ENCODE measurements around the gene HECTD4.

DNA sequence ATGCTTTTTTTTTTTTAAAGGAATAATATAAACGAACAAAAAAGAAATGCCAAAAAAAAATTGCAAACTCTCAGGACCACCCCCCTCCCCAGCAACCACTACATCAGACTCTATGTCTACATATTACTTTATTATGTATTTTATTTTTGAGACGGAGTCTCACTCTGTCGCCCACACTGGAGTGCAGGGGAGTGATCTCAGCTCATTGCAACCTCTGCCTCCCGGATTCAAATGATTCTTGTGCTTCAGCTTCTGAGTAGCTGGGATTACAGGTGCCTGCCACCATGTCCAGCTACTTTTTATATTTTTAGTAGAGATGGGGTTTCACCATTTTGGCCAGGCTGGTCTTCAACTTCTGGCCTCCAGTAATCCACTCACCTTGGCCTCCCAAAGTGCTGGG, 22.9 kb downstream of the HECTD4 start:
- TF ChIP-seq, protein P1, sequence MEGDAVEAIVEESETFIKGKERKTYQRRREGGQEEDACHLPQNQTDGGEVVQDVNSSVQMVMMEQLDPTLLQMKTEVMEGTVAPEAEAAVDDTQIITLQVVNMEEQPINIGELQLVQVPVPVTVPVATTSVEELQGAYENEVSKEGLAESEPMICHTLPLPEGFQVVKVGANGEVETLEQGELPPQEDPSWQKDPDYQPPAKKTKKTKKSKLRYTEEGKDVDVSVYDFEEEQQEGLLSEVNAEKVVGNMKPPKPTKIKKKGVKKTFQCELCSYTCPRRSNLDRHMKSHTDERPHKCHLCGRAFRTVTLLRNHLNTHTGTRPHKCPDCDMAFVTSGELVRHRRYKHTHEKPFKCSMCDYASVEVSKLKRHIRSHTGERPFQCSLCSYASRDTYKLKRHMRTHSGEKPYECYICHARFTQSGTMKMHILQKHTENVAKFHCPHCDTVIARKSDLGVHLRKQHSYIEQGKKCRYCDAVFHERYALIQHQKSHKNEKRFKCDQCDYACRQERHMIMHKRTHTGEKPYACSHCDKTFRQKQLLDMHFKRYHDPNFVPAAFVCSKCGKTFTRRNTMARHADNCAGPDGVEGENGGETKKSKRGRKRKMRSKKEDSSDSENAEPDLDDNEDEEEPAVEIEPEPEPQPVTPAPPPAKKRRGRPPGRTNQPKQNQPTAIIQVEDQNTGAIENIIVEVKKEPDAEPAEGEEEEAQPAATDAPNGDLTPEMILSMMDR (IDR thresholded peaks at IDR 0.05): no peak
- TF ChIP-seq POLR2A (IDR thresholded peaks at IDR 0.05): no peak
